Testis (tissue), 3 donors: ENCODE results near the gene ANO7. TPM values are rescaled to one million over a fixed set of nuclear protein-coding genes. Genes with fewer than 3 reads are reported as not detected.

Source experiments
- DNase-seq: peaks from one replicate; pipeline ENCODE4 v3.0.0-alpha.2; 2019
- H3K27ac ChIP-seq, 2 donors: fragments of 200-600 bp; sonication (generic); one replicate each; pipeline ENCODE4 v1.5.1; 2019
- H3K27me3 ChIP-seq: fragments of 200-600 bp; sonication (generic); one replicate; pipeline ENCODE4 v1.5.1; 2019
- H3K36me3 ChIP-seq: fragments of 200-600 bp; sonication (generic); one replicate; pipeline ENCODE4 v1.5.1; 2017; ENCODE audit warnings: low read depth; ENCODE audit errors: missing control alignments
- H3K4me1 ChIP-seq: fragments of 200-600 bp; sonication (generic); one replicate; pipeline ENCODE4 v1.5.1; 2019
- H3K4me3 ChIP-seq, 2 donors: fragments of 200-600 bp; sonication (generic); one replicate each; pipeline ENCODE4 v1.5.1; 2017 to 2019
- H3K9me3 ChIP-seq: fragments of 200-600 bp; sonication (generic); one replicate; pipeline ENCODE4 v1.5.1; 2017
- CTCF ChIP-seq, 3 experiments: fragments of 450-650 bp in 2 of 3; fragments of 200-600 bp in 1 of 3; sonication (generic) in 1 of 3; IDR thresholded peaks; one replicate each; pipeline ENCODE4 v1.5.1; 2016 to 2019; ENCODE audit warnings: antibody characterized with exemption in 3 of 3, mild to moderate bottlenecking in 2 of 3, moderate library complexity in 1 of 3
- POLR2A ChIP-seq: fragments of 450-650 bp; IDR thresholded peaks from one replicate; pipeline ENCODE4 v1.6.1; 2017; ENCODE audit warnings: antibody characterized with exemption, mild to moderate bottlenecking, moderate library complexity
- WGBS, 2 donors: methylation state at CpG; one replicate each; pipeline ENCODE4 v1.1.5; 2018; 5-methylcytosine and 5-hydroxymethylcytosine counted together
- intact Hi-C: fragments of 100-400 bp; cut with DNase I; formaldehyde crosslinking; loops from one replicate; pipeline ENCODE4 v1.15.1; 2023; ENCODE audit warnings: low total_unique reads
- polyA plus RNA-seq: library from polyadenylated mRNA; stranded (reverse); fragments of 350-450 nt; fragmentation: Illumina TruSeq; extraction: RNeasy Lipid Tissue Mini Kit (QIAGEN cat#74804); gene quantifications from one replicate; pipeline ENCODE4 v1.2.3, GENCODE V29; 2014; ENCODE audit warnings: low read depth, low replicate concordance; ENCODE audit not compliant: insufficient read depth
- total RNA-seq, 2 donors: library from RNA; depleted of rRNA; stranded (reverse); fragments of >200 nt; gene quantifications; one replicate each; pipeline ENCODE4 v1.2.3, GENCODE V29; 2016

ANO7 gene
- total and polyA plus RNA-seq, 3 donors from 2014 or later: 1.2 to 2.5 (median 1.9) TPM

DNA sequence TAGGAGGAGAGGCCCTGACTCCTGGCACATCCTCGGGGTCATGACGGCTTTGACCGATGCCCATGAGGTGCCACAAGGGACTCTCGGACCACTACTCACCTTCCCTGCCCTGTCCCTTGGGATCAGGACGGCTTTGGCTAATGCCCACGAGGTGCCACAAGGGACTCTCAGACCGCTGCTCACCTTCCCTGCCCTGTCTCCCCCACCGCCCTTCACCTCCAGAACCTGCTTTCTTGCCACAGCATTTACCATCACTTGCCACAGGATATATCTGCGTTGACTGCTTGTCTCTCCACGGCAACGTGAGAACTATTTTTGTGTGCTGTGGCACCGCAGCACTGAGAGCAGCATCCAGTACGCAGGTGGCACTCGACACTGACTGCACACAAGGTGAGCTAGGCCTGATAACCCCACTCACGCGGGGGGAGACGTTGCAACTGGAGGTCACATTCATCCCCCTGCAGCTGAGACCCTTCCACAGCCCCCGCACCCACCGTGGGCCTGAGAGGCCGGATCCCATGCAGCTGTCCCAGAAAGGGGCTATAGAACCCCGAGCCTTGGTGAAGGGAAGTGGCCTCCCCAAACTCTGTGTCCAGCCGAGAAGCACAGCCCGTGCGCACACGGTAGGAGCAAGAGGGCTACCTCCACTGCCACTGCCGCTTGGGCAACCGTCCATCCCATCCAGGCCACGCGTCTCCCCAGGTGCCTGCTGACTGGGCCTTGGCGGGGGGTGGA, 47.5 kb downstream of the ANO7 start:
- no peak for DNase-seq
- TF ChIP-seq CTCF (IDR thresholded peaks at IDR 0.05): no peak
- TF ChIP-seq POLR2A: no peak
- Histone ChIP-seq H3K9me3 (no peaks in the 10 kb centered on the region), H3K4me3 (no peak overlapping the region), H3K36me3 (no peaks in the 10 kb centered on the region), H3K4me1 (no peaks in the 10 kb centered on the region), H3K27ac (no peak overlapping the region), H3K27me3 (no peaks in the 10 kb centered on the region)
- WGBS, 2 donors: 88 to 90% methylated on average over 13 to 30 of the region's 30 CpGs
- intact Hi-C loops: no loop called here

- Histone ChIP-seq H3K9me3 (no peaks in the 10 kb centered on the region), H3K27me3 (no peaks in the 10 kb centered on the region), H3K4me1 (no peaks in the 10 kb centered on the region), H3K36me3 (no peaks in the 10 kb centered on the region), H3K27ac (no peak overlapping the region), H3K4me3 (no peak overlapping the region)
- no peak for DNase-seq
- TF ChIP-seq CTCF (IDR thresholded peaks at IDR 0.05) (no peak), POLR2A (no peak)
- WGBS, 2 donors: 66 to 88% methylated on average over 6 of the region's 6 CpGs
- intact Hi-C loops: no loop called here
These were observed 48.6 kb downstream of the ANO7 start for GRCh38 chr2:241237047-241237446.

DNA sequence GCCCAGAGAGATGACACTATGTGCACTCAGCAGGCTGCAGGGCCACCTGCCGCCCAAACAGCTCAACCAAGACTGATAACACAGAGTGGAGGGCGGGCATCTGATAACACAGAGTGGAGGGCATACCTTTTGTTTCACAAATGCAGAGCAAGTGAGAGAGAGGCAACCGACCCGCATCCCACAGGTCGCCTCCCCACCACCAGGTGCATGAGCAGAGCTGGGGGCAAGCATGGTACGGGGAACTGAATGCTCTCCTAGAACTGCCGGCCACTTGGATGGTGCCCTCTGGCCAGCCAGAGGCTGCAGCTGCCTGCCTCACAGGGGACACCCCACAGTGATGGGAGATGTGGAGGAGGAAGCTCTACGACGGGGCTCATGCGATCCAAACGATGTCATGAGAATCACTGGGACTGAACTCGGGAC, 49.5 kb downstream of the ANO7 start:
- Histone ChIP-seq H3K4me3 (no peak overlapping the region), H3K4me1 (peaks cover 3% of the 10 kb centered on the region), H3K27me3 (no peaks in the 10 kb centered on the region), H3K36me3 (no peaks in the 10 kb centered on the region), H3K27ac (no peak overlapping the region), H3K9me3 (no peaks in the 10 kb centered on the region)
- no peak for DNase-seq
- WGBS, 2 donors: 86 to 90% methylated on average over 10 to 12 of the region's 12 CpGs
- intact Hi-C loops: no loop called here
- TF ChIP-seq POLR2A: no peak
- no peak for TF ChIP-seq CTCF (IDR thresholded peaks at IDR 0.05)

- 84 to 88% methylated on average over 5 of the region's 5 CpGs for WGBS, 2 donors
- H3K9me3 ChIP-seq: no peaks in the 10 kb centered on the region
- no peak overlapping the region for H3K27ac ChIP-seq
- intact Hi-C loops: no loop called here
- DNase-seq: no peak
- no peak overlapping the region for H3K4me3 ChIP-seq
- no peaks in the 10 kb centered on the region for H3K27me3 ChIP-seq
- TF ChIP-seq CTCF (IDR thresholded peaks at IDR 0.05) (no peak), POLR2A (no peak)
- no peaks in the 10 kb centered on the region for H3K36me3 ChIP-seq
- peaks cover 10% of the 10 kb centered on the region for H3K4me1 ChIP-seq
These were observed 50.3 kb downstream of the ANO7 start for GRCh38 chr2:241238693-241239198.
